ENCODE measurements around the gene RNF207. TPM values are rescaled to one million over a fixed set of nuclear protein-coding genes. Genes with fewer than 3 reads are reported as not detected.

Gene RNF207
- total and polyA plus RNA-seq, 10 of the 15 experiments (the other 5 are each of a cell fraction or from before 2014, with no cell fraction given), result 1.7 to 36.4 (median 13.1) TPM

DNA sequence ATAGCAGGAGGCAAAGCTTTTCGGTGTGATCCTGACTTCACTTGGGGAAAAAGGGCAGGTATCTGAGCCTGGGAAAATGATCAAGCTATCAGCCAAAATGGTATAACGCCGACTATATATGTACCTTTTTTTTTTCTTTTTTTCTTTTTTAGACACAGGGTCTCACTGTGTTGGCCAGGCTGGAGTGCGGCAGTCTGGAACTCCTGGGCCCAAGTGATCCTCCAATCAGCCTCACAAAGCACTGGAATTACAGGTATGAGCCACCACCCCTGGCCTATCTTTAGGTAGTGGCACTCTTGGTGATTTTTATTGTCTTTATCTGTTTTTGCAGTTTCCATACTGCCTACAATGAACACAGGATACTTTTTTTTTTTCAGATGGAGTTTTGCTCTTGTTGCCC is 31.2 kb downstream of the RNF207 start (continued):
- TF ChIP-seq, protein P1, sequence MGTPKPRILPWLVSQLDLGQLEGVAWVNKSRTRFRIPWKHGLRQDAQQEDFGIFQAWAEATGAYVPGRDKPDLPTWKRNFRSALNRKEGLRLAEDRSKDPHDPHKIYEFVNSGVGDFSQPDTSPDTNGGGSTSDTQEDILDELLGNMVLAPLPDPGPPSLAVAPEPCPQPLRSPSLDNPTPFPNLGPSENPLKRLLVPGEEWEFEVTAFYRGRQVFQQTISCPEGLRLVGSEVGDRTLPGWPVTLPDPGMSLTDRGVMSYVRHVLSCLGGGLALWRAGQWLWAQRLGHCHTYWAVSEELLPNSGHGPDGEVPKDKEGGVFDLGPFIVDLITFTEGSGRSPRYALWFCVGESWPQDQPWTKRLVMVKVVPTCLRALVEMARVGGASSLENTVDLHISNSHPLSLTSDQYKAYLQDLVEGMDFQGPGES (IDR thresholded peaks at IDR 0.05), result no peak
- TF ChIP-seq KLF5 (IDR thresholded peaks at IDR 0.05; ENCODE audit: partially characterized antibody), result no peak
- TF ChIP-seq CREB1 (IDR thresholded peaks at IDR 0.05; ENCODE audit: low read depth), result no peak

DNA sequence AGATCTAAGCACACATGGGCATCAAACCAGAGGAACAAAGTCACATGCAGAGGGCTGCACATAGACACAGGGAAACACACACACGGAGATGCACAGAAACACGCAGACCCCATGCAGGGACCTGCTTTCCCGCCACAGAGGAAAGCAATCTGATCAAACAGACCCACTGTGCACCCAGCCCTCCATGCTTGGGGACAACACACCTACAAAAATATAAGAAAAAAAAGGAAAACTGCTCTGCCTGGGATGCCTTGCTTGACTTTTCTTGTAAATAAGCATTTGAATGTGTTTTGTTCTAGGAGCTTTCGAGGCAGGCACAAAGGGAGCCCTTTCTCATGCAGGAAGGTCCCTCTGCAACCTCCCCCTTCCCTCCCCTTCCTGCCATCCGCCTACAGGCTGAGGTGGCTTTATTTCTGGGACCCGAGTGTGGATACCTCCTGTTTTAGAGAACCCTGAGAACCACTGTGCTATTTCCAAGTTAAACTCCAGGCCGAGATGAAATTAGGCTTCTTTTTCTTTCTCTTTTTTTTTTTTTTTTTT is 33.4 kb downstream of the RNF207 start:
- in situ Hi-C loops (cut with MboI), result no loop called here

More for the DNA sequence above, 33.4 kb downstream of the RNF207 start:
- ATAC-seq (no peak), DNase-seq (ENCODE audit: low read depth, low spot score) (no peak), FAIRE-seq (no peak)
- TF ChIP-seq ZNF207 (IDR thresholded peaks at IDR 0.05; ENCODE audit: borderline replicate concordance), result no peak
- no peak for TF ChIP-seq CEBPB (IDR thresholded peaks at IDR 0.05; ENCODE audit: borderline replicate concordance in 1 of 2, low read depth in 2 of 2, low read length in 2 of 2)
- TF ChIP-seq, protein P2, sequence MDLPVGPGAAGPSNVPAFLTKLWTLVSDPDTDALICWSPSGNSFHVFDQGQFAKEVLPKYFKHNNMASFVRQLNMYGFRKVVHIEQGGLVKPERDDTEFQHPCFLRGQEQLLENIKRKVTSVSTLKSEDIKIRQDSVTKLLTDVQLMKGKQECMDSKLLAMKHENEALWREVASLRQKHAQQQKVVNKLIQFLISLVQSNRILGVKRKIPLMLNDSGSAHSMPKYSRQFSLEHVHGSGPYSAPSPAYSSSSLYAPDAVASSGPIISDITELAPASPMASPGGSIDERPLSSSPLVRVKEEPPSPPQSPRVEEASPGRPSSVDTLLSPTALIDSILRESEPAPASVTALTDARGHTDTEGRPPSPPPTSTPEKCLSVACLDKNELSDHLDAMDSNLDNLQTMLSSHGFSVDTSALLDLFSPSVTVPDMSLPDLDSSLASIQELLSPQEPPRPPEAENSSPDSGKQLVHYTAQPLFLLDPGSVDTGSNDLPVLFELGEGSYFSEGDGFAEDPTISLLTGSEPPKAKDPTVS (IDR thresholded peaks at IDR 0.05; ENCODE audit: low read depth, low read length), result no peak
- TF ChIP-seq TCF3 (IDR thresholded peaks at IDR 0.05; ENCODE audit: borderline replicate concordance, insufficient read depth, low read depth, low read length), result no peak
- TF ChIP-seq CBX5 (IDR thresholded peaks at IDR 0.05; ENCODE audit: low read depth), result no peak
- TF ChIP-seq NFYA (IDR thresholded peaks at IDR 0.05; ENCODE audit: borderline replicate concordance, low read depth, low read length), result no peak
- no peak for TF ChIP-seq SP1 (IDR thresholded peaks at IDR 0.05; ENCODE audit: low read depth, low read length)
- no peak for TF ChIP-seq ZSCAN29 (IDR thresholded peaks at IDR 0.05)
- no peak for TF ChIP-seq NR2F1 (conservative IDR thresholded peaks at IDR 0.05)
- TF ChIP-seq ESRRA (IDR thresholded peaks at IDR 0.05; ENCODE audit: low read length), result no peak
- TF ChIP-seq MTA3 (IDR thresholded peaks at IDR 0.05; ENCODE audit: borderline replicate concordance, low read length), result no peak
- no peak for TF ChIP-seq ZNF687 (IDR thresholded peaks at IDR 0.05)
- no peak for TF ChIP-seq RELA (IDR thresholded peaks at IDR 0.05; ENCODE audit: borderline replicate concordance, partially characterized antibody)
- intact Hi-C loops (cut with micrococcal nuclease; ENCODE audit: unreplicated experiment), result no loop called here
- CTCF ChIA-PET, result interaction anchor here (0.6 to 3.8 kb wide), 8 partner anchors 8 to 175 kb away, joined by 3 to 16 read pairs (median 6); partner anchors contain the start of gene RNF207
- SMC1A ChIA-PET (ENCODE audit: uncharacterized antibody, unreplicated experiment), result interaction anchor here (0.6 to 2.2 kb wide), 3 partner anchors 8 to 247 kb away, joined by 3 to 6 read pairs (median 4); partner anchors contain the start of gene RNF207
- H3K4me1 ChIP-seq (ENCODE audit: control insufficient read depth, insufficient read depth, low read length), result peaks cover 4% of the 10 kb centered on the region; the same call in 1 of the 2 replicates
- RAD21 ChIA-PET (ENCODE audit: unreplicated experiment), result interaction anchor here (1.5 kb wide), 1 partner anchor 31 kb away, joined by 3 read pairs; no protein-coding TSS in a partner anchor
- POLR2A ChIA-PET, result no interaction called here
- no peak overlapping the region for H3K9ac ChIP-seq (ENCODE audit: control insufficient read depth, insufficient read depth, low read length)
- peaks cover 12% of the 10 kb centered on the region for H3K79me2 ChIP-seq (ENCODE audit: control insufficient read depth, insufficient read depth, low read length)
- no peak overlapping the region for H3K4me3 ChIP-seq
- WGBS (ENCODE audit: insufficient coverage, insufficient replicate concordance, low lambda C conversion rate, missing lambda C conversion rate), result 16% methylated on average over 7 of the region's 7 CpGs
- no peak overlapping the region for H3K4me2 ChIP-seq (ENCODE audit: control insufficient read depth, insufficient read depth)
- no peak overlapping the region for H2AFZ ChIP-seq (ENCODE audit: control insufficient read depth, low read depth, low read length)
- no TSS peak for BruUV-seq (replicated peaks)
- H3K27ac ChIP-seq (ENCODE audit: control insufficient read depth, insufficient read depth), result no peak overlapping the region
- no peaks in the 10 kb centered on the region for H3K36me3 ChIP-seq (ENCODE audit: control insufficient read depth in 2 of 2, insufficient read depth in 2 of 2, low read length in 1 of 2)
- no peaks in the 10 kb centered on the region for H4K20me1 ChIP-seq (ENCODE audit: control insufficient read depth, insufficient read depth)
- peaks cover 17 to 19% of the 10 kb centered on the region in 2 experiments for H3K27me3 ChIP-seq (replicated peaks in 1 of 2; ENCODE audit: control insufficient read depth in 2 of 2, insufficient read depth in 2 of 2, low read length in 1 of 2)
- no peaks in the 10 kb centered on the region for H3K9me3 ChIP-seq (replicated peaks; ENCODE audit: control insufficient read depth, insufficient read depth, low read length)

All from GM12878 (cell line).